AG10803 (cell line): ENCODE data around the gene PEX1.

Experiments
- DNase-seq: peaks from one replicate; pipeline ENCODE4 v3.0.0; 2010; ENCODE audit warnings: low read depth
- H3K4me3 ChIP-seq: 2 replicates; pipeline ENCODE4 v1.5.1; 2011; ENCODE audit warnings: mild to moderate bottlenecking, low read length, control low read depth
- CTCF ChIP-seq: conservative IDR thresholded peaks from 2 replicates; pipeline ENCODE4 v1.5.1; 2011; ENCODE audit warnings: mild to moderate bottlenecking, low read length, control low read depth, inconsistent platforms

Gene PEX1

GRCh38 chr7:92506363-92506762 lies 22.0 kb downstream of the PEX1 start:
- H3K4me3 ChIP-seq, result no peak overlapping the region
- TF ChIP-seq CTCF, result no peak
- no peak for DNase-seq

- no peak for TF ChIP-seq CTCF
- H3K4me3 ChIP-seq, result no peak overlapping the region
- no peak for DNase-seq
Measured at GRCh38 chr7:92504563-92504962, 23.8 kb downstream of the PEX1 start.

GRCh38 chr7:92503767-92504166 lies 24.6 kb downstream of the PEX1 start:
- TF ChIP-seq CTCF, result no peak
- DNase-seq, result no peak

GRCh38 chr7:92498557-92498956 lies 29.8 kb downstream of the PEX1 start:
- DNase-seq, result no peak
- TF ChIP-seq CTCF, result no peak
- H3K4me3 ChIP-seq, result no peak overlapping the region

More at GRCh38 chr7:92503767-92504166, 24.6 kb downstream of the PEX1 start:
- H3K4me3 ChIP-seq, result no peak overlapping the region

- no peak for TF ChIP-seq CTCF
- peak; percentile 4 for DNase-seq
- H3K4me3 ChIP-seq, result no peak overlapping the region
Measured at GRCh38 chr7:92496876-92497275, 31.4 kb downstream of the PEX1 start.

- TF ChIP-seq CTCF, result no peak
Measured at GRCh38 chr7:92489634-92490033, 38.7 kb downstream of the PEX1 start.

GRCh38 chr7:92487804-92488203 lies 40.5 kb downstream of the PEX1 start:
- no peak for DNase-seq
- no peak for TF ChIP-seq CTCF
- H3K4me3 ChIP-seq, result no peak overlapping the region

More at GRCh38 chr7:92489634-92490033, 38.7 kb downstream of the PEX1 start:
- no peak for DNase-seq
- H3K4me3 ChIP-seq, result no peak overlapping the region
